HG02970 (cell line): ENCODE data around the gene VSX1.

Experiments
- ATAC-seq: cut with Tn5 transposase; IDR thresholded peaks from one replicate; pipeline ENCODE4 v1.9.1; 2021; ENCODE audit warnings: mild to moderate bottlenecking, moderate library complexity, moderate number of reproducible peaks; ENCODE audit not compliant: unreplicated experiment, low FRiP score

VSX1 gene

DNA sequence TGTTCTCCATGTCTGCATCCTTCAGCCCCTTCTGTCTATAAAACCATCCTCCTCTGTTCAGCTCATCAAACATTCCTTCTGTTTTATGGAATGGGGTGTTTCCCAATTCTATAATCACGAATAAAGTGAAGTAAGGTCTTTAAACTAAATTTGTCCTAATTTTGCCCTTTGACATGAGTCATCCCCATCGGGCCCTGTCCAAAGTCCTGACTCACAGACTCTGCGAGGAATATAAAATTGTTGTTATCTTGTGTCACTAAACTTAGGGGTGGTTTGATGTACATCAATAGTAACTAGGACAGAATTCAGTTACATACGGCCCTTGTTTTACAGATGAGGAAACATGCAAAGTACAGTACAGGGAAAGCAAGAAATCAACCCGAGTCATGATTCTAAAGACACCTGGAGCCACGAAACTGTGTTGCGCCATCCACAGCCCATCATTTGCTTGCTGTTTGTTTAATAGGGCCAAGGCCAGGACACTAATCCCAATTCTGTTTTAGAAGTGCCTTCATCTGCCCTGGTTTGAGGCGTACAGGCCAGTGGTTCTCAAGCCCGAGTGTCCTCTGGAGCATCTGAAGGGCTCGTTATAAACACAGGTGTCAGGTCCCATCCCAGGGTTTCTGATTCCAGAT is 26.8 kb downstream of the VSX1 start:
- no peak for ATAC-seq

DNA sequence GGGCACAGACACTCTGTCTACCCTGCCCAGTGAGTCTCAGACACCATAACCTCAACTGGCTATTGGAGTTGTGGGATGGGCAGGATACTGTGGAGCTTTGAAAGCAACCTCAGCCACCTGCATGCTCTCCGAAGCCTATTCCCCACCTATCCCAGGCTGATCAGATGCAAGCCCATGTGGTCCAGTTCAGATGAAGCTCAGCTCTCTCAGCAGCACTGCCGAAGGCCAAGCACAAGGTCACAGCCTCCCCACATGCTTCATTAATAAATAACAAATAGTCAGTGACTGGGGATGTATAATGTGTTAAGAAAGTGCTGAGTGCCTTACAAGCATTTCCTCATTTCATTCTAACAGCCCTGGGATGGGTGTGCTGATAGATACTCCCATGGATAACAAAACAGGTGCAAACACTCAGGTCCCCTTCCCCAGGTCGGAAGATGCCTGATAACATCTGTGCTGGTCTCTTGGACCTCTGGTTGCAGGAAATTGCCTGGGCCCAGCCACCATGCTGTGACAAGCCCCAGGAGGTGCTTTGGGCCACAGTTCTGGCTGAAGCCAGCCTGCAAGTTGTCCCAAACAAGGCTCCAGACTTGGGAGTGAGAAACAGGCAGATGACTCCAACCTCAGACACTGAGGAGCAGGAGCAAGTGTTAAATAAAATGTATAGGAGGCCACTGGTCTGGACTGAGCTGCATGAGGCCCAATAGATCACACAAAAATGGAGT is 27.7 kb downstream of the VSX1 start:
- no peak for ATAC-seq

DNA sequence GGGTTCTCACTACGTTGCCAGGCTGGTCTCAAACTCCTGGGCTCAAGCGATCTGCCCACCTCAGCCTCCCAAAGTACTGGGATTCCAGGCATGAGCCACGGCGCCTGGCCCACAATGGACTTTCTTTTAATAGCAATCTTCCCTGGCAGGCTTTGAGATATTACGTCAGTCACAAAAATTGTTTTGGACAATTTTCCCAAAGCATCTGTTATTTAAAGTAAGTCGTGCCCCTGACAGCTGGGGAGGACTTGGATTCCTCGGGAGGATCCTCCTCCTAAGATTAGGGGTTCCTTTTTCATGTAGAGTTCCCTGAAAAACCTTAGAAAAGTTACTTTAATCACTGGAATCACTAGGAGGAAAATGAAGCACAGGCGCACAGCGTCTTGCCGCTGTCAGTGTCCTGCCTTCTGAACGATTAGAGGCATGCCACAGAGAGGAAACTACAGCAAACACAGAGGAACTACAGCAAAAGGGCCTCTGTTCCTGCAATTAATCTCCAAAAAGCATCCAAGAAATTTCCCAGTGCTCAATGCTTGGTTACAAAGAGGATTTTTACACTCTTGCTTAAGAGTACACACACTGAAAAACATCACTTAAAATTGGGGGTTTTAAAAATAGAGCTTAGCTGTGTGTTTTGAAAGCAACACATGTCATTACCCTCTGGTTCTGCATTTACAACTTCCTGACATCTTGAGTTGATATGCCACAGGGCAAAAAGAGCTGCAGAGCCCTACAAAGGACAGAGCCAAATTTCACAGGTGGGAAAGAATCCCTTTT is 28.5 kb downstream of the VSX1 start:
- no peak for ATAC-seq

DNA sequence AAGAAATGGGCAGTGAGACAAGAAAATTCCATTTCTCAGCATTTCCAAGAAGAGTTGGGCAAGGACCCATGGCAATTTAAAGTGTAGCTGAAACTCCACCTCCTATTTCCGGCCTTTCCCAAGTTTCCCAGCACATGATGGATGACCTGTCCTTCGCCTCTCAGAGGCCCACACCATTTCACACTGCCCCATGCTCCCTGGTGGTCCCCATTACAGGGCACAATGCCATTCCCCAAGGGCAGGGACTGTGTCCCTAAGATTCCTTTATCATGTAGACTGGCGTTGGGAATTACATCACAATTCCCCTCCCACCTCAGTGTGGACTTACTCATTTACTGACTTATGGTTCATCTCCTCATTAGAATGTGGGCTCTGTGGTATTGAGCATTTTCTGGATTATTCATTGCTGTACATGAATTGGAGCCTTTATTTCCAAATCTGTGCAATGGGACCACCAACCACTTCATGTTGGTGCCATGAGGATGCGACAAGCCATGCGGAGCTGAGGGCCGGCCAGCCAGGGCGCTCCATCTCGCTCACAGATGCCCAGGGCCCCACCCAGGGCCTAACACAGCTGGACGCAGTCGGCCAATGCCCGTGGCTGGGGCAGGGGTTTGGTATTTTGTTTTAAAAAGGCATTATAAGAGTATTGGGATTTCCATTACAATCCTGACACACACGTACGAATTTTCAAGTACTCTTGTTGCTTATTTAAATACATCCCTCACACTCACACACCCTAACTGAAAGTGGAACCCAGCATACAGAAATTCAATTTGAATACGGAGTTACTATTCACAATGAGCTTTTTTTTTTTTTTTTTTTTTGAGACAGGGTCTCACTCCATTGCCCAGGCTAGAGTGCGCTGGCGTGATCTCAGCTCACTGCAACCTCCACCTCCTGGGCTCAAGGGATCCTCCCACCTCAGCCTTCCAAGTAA is 29.4 kb downstream of the VSX1 start:
- ATAC-seq: no peak

DNA sequence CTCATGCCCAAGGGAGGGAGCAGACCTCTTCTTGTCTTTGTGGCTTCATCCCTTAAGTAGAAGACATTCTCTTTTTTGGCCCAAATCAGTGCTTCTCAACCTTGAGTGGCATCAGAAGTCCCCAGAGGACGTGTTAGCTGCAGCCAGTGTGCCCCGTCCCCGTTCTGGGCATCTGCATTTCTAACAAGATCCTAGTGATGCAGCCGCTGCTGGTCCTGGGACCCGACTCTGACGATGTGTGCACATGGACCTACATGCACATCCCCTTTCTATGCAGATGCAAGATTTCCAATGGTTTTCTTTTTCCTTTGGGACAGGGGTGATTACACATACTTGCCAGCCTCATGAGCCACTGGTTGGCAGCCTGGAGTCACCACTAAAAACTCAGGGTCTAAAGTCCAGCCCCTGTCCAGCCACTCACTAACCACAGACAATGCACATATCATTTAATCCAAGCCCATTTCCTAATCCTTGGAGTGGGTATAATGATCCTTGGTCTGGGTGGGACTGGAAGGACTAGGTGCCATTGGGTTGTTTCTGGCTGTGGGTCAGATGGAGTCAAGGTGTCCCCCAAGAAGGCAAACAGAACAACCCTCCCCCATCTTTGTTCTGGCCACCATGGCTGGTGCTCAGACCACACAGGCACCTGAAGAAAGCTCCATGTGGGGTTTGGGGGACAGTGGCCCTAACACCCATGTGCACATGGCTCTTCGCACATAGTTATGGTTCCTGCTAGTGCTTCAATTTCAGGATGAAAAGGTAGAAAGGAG is 30.4 kb downstream of the VSX1 start:
- ATAC-seq: no peak

DNA sequence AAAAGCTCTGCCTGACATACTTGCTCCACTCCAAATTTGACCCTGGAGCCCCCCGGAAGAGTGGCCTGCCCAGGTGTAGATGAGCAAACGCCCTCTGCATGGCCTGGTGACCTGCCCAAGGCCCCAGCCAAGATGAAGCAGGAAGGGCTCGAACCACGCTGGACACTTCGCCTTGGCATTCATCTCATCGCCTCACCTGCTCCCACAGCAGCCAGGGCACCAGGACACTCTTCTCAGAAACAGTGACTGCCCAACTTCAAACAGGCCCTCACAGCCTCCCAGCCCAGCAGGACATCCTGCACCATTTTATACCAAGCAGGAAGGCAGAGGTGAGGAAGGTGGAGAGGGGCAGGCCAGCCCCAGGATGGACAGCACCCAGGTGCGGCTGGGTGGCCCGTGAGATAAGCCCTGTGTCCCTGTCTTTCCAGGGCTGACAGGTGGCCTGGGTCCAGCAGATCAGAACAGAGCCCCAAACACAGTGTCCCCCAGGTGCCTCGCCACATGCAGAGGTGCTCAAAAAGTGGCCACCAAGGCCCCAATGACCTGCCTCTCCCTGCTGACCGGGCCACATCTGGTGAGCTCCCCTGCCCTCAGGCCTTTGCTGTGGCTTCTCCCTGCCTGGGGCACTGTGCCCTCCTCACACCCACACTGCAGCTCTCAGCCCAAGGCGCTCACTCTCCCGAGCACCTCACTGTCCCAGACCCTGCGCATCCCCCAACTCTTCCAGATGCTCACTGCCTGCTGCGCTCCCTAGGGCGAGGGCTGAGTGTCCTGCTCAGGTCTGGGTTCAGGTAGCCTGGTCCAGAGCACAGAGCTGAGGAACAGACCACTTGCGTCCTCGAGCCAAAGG is 31.2 kb downstream of the VSX1 start:
- ATAC-seq: no peak

DNA sequence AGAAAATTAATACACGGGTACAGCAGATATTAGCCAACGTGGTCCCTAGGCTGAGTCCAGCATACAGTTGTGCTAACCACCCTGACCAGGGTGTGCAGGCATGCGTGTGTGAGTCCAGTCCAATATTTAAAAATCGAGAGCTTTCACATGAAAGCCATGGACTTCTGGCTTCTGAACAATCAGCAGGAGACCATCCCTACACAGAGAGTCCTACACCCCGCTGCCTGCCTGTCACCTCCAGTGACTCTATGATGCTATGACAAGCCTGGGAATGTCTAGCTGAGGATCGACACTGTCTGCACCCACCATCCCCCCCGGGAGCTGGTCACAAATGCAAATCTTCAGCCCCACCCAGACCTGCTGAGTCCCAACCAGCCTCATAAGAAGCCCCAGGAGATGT is 31.9 kb downstream of the VSX1 start:
- ATAC-seq: no peak

DNA sequence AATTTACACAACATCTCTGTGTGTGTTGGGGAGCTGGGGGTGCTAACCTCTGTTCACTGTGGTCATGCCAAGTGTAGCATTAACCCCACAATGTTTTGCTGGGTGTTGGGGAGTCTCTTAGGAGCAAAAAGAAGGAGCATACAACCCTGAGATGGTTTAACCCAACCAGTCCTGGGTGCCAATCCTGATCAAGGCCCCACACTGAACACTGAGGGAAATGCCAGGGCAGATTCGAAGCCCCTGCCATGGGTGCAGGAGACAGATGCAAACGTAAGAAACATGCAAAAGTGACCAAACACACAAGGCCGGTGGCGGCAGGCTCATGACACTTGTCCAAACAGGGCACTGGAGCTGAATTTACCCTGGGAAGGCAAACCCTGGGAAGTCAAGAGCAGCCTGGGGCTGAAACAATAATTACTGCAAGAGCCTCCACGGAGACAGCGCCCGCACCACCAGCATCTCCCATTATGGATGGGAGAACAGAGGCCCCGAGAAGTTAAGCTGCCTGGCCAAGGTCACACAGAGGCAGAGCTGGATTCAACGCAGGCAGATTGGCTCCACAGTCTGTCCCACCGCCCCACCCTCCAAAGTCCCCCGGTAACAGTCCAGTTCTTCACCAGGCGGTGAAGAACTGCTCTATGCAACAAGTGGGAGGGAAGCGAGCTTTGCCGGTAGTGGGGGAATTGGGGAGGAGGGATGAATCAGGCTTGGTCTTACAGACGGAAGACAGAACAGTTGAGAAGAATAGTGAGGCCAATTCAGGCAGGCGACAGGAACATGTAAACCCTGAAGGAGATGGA is 32.5 kb downstream of the VSX1 start:
- no peak for ATAC-seq

DNA sequence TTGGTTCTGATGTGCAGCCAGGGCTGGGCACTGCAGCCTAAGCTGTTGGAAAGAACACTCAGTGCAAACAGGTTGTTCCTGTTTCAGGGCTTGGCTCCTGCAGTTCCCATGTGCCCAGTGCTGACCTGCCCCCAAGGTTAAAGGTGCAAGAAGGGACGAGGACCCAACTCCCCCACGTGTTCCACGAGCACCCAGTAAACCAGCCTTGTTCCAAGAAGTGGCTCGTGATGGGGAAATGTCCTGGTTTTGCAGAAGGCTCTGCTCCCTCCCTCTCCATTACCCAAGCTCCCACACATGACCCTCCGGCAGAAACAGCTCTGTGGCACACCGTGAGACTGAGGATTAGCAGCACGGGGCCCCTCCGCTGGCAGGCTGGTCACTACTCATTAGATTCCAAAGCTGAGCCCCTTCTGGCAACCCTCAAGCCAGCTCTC is 33.4 kb downstream of the VSX1 start:
- no peak for ATAC-seq

DNA sequence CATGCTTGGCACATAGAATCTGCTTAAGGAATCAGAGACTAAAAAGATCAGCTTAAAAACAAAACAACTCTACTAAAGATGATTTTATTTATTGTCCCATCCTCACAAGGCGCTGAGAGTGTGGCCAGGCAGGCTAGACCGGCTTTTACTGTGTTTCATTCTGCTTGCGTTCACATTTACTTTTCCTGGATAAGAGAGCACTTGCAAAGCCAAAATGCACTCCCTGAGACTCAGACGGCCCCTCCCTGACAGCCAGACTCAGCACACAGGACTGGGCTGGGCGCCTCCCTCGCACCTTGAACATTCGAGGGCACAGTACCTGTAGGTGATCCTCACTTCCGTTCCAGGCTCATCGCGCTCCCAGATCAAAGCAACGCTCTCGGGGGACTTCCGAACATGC is 34.2 kb downstream of the VSX1 start:
- ATAC-seq: no peak

DNA sequence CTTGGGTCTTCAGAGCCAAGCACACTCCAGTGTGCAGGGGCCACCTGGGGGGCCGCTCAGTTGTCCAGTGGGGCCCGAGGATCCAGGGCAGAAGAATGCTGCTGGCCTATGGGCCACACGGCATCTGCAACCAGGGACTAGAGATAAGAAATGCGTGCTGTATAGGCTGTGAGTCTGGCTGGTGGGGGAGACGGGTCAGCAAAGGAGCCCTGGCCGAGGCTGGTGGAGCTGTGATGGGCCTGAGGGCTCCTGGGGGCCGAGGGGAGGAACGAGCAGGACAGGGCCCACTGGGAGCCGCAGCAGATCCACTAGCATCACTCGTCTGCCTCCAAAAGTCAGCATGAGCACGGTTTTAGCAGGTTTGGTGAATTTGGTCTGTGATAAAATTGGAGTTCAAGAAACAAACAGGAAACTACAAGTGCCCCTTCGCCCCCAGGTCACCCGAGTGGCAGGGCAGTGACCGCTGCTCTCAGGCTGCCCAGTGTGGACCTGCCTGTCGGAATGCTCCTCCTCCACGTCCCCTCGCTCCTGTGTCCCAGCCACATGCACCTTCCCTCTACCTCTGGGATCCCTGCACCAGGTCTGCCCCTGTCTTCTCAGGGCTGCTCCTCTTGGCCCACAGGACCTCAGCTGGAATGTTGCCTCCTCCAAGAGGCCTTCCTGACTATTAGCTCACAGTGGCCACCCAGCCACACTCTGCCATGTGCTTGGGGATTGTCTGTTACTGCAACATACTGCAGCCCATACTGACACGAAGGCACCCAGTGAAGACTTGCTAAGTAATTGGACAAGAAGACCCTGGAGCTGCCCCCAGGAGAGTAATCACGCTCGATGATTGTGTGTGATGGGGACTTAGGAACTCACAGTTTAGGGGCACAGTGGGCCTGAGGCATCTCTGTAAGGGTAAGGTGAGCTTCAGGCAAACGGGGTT is 34.9 kb downstream of the VSX1 start:
- ATAC-seq: no peak

DNA sequence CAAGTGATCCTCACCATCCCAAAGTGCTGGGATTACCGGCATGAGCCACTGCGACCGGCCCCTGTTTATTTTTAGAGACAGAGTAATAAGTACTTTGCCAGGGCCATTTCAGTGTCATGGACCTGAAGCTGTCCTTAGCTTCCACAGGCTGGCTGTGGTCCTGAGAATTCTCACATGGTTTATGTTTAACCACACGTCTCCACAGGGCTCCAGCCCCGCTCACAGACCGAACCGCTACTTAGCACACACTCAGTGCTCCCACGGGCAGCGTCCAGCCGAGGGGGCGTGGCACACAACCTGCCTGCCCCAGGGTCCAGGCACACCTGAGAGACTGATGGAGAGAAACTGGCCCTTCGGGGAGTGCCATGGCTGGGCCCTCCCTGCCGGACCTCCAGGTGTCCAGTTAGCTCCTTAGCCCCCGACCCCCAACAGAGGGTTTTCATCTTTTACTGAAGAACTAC is 35.7 kb downstream of the VSX1 start:
- no peak for ATAC-seq

DNA sequence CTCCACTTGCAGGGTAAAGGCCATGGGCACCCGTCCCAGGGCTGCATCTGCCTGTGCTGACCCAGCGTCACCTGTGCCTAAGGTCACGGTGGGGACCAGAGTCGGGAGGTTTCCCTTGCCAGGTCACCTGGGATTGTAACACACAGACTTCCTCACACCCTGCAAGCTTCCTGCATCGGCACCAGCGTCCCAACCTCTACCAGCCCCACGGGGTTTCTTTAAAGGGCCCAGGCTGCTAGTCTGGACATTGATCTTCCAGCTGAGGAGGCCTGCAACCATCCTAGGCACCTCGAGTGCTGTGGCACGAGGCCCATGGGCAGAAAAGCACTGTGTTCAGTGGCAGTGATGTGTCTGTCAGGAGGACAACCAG is 36.6 kb downstream of the VSX1 start:
- ATAC-seq: no peak

DNA sequence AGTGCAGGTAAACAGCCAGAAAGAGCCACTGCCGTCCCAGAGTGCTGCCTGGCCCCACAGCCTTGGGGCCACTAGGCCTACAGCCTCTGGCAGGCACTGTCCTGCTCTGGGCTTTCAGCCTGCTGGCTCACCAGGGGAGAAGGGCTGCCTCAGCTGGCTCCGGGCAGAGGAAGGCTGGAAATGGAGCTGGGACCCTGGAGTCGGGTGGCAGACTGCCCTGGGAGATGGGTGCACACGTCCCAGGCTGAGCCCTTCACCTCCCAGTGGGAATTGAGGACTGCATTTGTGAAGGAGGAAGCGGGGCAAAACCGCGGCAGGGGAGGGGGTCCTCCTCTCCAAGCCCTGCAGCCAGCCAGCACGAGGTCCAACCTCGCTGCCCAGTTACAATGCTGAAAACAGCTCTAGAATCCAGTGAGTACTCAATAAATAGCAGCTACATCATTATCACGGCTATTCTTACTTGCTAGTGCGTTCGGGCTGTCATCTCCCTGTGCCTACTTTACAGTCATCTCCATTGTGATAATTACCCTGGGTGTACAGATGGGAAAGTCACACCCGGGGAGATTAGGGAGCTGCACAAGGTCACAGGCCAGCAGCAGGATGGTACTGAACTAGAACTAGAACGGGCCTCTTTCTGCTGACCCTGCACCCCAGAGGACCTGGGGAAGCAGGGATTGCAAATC is 37.1 kb downstream of the VSX1 start:
- ATAC-seq: no peak

DNA sequence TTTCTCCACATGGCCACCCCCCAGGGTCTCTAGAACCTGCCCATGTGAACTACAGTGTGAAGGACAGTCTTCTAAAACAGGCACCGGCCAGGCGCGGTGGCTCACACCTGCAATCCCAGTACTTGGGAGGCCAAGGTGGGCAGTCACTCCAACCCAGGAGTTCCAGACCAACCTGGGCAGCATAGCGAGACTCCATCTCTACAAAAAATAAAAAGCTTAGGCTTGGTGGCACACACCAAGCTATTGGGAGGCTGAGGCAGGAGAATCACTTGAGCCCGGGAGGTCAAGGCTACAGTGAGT is 37.7 kb downstream of the VSX1 start:
- ATAC-seq: no peak

DNA sequence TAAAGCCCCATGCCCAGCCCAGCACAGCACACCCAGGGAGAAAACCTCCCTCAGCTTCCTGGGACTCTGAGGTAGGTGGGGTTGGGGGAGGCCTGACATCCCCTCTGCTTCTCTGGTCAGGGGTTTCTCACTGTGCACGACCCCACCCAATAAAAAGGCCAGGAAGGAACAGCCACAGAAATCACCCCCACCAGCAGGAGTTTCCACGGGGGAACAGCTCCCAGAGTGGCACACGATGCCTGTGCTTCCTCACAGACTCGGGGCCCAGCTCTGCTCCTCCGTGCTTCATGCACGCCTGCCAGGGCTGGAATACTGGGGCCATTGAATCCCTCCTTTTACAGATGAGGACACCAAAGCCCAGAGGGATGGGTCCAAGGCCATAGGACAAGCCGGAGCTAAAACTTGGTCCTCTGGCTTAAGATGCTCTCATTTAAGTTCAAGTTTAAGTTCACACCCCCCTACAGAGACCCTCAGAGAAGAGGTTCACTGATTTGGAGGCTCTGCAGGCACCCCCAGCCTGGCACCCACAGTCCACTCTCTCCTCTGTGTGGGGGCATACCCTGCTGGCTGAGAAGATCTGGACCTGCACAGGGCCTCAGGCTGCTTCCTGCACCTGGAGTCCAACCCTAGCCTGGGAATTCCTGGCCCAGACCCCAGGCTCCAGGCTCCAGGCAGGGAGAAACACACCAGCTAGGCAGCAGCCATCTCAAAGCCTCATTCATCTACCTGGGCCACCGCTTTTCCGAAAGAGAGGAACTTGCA is 38.3 kb downstream of the VSX1 start:
- ATAC-seq: no peak
